GM23338 (cell line): ENCODE measurements around the gene ANTXR2. TPM values are rescaled to one million over a fixed set of nuclear protein-coding genes. Genes with fewer than 3 reads are reported as not detected.

Experiments used
- ATAC-seq: fragments of 200-7000 bp; cut with Tn5 transposase; 3 replicates; pipeline ENCODE4 v1.9.1; 2020
- DNase-seq: peaks from one replicate; pipeline ENCODE4 v3.0.0-alpha.2; 2015; ENCODE audit warnings: low spot score
- H2AFZ ChIP-seq: fragments of 200-600 bp; sonication (generic); 2 replicates; pipeline ENCODE4 v1.8.0; 2016; ENCODE audit warnings: antibody characterized with exemption, mild to moderate bottlenecking, moderate library complexity
- H3F3A ChIP-seq: fragments of 200-600 bp; sonication (generic); replicated peaks from 2 replicates; pipeline ENCODE4 v1.8.0; 2017; ENCODE audit warnings: antibody characterized with exemption, mixed run types, low read depth
- H3K27ac ChIP-seq: fragments of 200-600 bp; sonication (generic); 2 replicates; pipeline ENCODE4 v1.6.1; 2016; ENCODE audit warnings: low read depth
- H3K27me3 ChIP-seq: fragments of 200-600 bp; sonication (generic); 2 replicates; pipeline ENCODE4 v1.8.0; 2016; ENCODE audit warnings: mild to moderate bottlenecking, mixed run types, moderate library complexity; ENCODE audit not compliant: insufficient read depth
- H3K36me3 ChIP-seq: fragments of 200-600 bp; sonication (generic); 2 replicates; pipeline ENCODE4 v1.8.0; 2016; ENCODE audit warnings: mild to moderate bottlenecking; ENCODE audit not compliant: insufficient read depth
- H3K4me1 ChIP-seq: fragments of 200-600 bp; sonication (generic); 2 replicates; pipeline ENCODE4 v1.8.0; 2016; ENCODE audit warnings: mild to moderate bottlenecking, moderate library complexity; ENCODE audit not compliant: insufficient read depth
- H3K4me2 ChIP-seq: fragments of 200-600 bp; sonication (generic); 2 replicates; pipeline ENCODE4 v1.7.1; 2017; ENCODE audit warnings: mixed run types
- H3K4me3 ChIP-seq: fragments of 200-600 bp; sonication (generic); 2 replicates; pipeline ENCODE4 v1.6.1; 2016; ENCODE audit warnings: mixed run types
- H3K79me2 ChIP-seq: fragments of 200-600 bp; sonication (generic); replicated peaks from 2 replicates; pipeline ENCODE4 v1.8.0; 2017; ENCODE audit warnings: mild to moderate bottlenecking; ENCODE audit not compliant: insufficient read depth
- H3K9me2 ChIP-seq: fragments of 200-600 bp; sonication (generic); 2 replicates; pipeline ENCODE4 v1.8.0; 2017; ENCODE audit not compliant: insufficient read depth
- H4K20me1 ChIP-seq: fragments of 200-600 bp; sonication (generic); replicated peaks from 2 replicates; pipeline ENCODE4 v1.8.0; 2017; ENCODE audit warnings: mild to moderate bottlenecking; ENCODE audit not compliant: insufficient read depth
- H3K27ac Mint-ChIP-seq: 2 replicates; pipeline ENCODE4 v1.8.0; 2020; ENCODE audit warnings: inconsistent platforms, mild to moderate bottlenecking, moderate library complexity, mixed read lengths
- H3K27me3 Mint-ChIP-seq: 3 replicates; pipeline ENCODE4 v1.8.0; 2022; ENCODE audit warnings: low read depth, mild to moderate bottlenecking, moderate library complexity, mixed read lengths, inconsistent platforms; ENCODE audit not compliant: insufficient read depth, poor library complexity
- H3K36me3 Mint-ChIP-seq: 3 replicates; pipeline ENCODE4 v1.8.0; 2021; ENCODE audit warnings: low read depth, mild to moderate bottlenecking, inconsistent platforms, moderate library complexity, mixed read lengths
- H3K4me1 Mint-ChIP-seq: 3 replicates; pipeline ENCODE4 v1.8.0; 2020; ENCODE audit warnings: mild to moderate bottlenecking, inconsistent platforms, mixed read lengths
- H3K4me3 Mint-ChIP-seq: 3 replicates; pipeline ENCODE4 v1.8.0; 2021; ENCODE audit warnings: moderate library complexity, mild to moderate bottlenecking, inconsistent platforms, mixed read lengths
- H3K9me3 Mint-ChIP-seq: 3 replicates; pipeline ENCODE4 v1.8.0; 2020; ENCODE audit warnings: moderate library complexity, mild to moderate bottlenecking, inconsistent platforms, mixed read lengths
- CREB1 ChIP-seq: fragments of 250-450 bp; sonication (Bioruptor Pico); IDR thresholded peaks from 2 replicates; pipeline ENCODE4 v1.5.0; 2020; ENCODE audit warnings: low read depth, mild to moderate bottlenecking, moderate library complexity
- ETS1 ChIP-seq: IDR thresholded peaks from 2 replicates; pipeline ENCODE4 v1.6.1; 2016; ENCODE audit warnings: antibody characterized with exemption
- EZH2 ChIP-seq: fragments of 200-600 bp; sonication (generic); IDR thresholded peaks from one replicate; pipeline ENCODE4 v1.8.0; 2017; ENCODE audit warnings: antibody characterized with exemption, mild to moderate bottlenecking, low read depth; ENCODE audit not compliant: unreplicated experiment
- EZH2phosphoT487 ChIP-seq: fragments of 200-600 bp; sonication (generic); IDR thresholded peaks from one replicate; pipeline ENCODE4 v1.8.1; 2018; ENCODE audit warnings: antibody characterized with exemption; ENCODE audit not compliant: unreplicated experiment
- JUNB ChIP-seq: IDR thresholded peaks from one replicate; pipeline ENCODE4 v1.6.1; 2016; ENCODE audit warnings: antibody characterized with exemption; ENCODE audit not compliant: unreplicated experiment
- NANOG ChIP-seq: IDR thresholded peaks from 2 replicates; pipeline ENCODE4 v1.6.1; 2016; ENCODE audit warnings: antibody characterized with exemption, borderline replicate concordance
- POLR2AphosphoS5 ChIP-seq: IDR thresholded peaks from 2 replicates; pipeline ENCODE4 v1.6.1; 2016; ENCODE audit warnings: antibody characterized with exemption, low read depth
- REST ChIP-seq: IDR thresholded peaks from one replicate; pipeline ENCODE4 v1.6.1; 2018; ENCODE audit warnings: antibody characterized with exemption; ENCODE audit not compliant: unreplicated experiment
- STAT1 ChIP-seq: IDR thresholded peaks from one replicate; pipeline ENCODE4 v1.6.1; 2016; ENCODE audit warnings: antibody characterized with exemption; ENCODE audit not compliant: unreplicated experiment
- ZNF114 ChIP-seq: fragments of 250-450 bp; sonication (Bioruptor Pico); IDR thresholded peaks from 2 replicates; pipeline ENCODE4 v1.5.0; 2020; ENCODE audit warnings: mild to moderate bottlenecking, moderate library complexity
- ZNF331 ChIP-seq: fragments of 250-450 bp; sonication (Bioruptor Pico); IDR thresholded peaks from 2 replicates; pipeline ENCODE4 v1.5.0; 2020; ENCODE audit warnings: low read depth, mild to moderate bottlenecking, moderate library complexity
- ZNF462 ChIP-seq: fragments of 250-450 bp; sonication (Bioruptor Pico); IDR thresholded peaks from 2 replicates; pipeline ENCODE4 v1.5.0; 2020; ENCODE audit warnings: mild to moderate bottlenecking, moderate library complexity
- polyA plus RNA-seq: library from polyadenylated mRNA; unstranded; fragments of >200 nt; fragmentation: Nextera tagmentation; extraction: Ambion mirVana; gene quantifications from 2 replicates; pipeline ENCODE4 v1.2.1, GENCODE V29; 2016
- total RNA-seq: library from RNA; depleted of rRNA; stranded (reverse); fragments of >200 nt; shearing (Covaris generic); gene quantifications from 2 replicates; pipeline ENCODE4 v1.2.3, GENCODE V29; 2014

The ANTXR2 gene
- total and polyA plus RNA-seq, 2 experiments from 2014 or later, result 2.0 to 5.3 TPM

- TF ChIP-seq REST (no peak), EZH2phosphoT487 (no peak), ETS1 (no peak), STAT1 (no peak), ZNF114 (no peak), NANOG (no peak)
Observed at GRCh38 chr4:80006935-80007744, 65.9 kb downstream of the ANTXR2 start (continued).

GRCh38 chr4:80005863-80006262, 67.2 kb downstream of the ANTXR2 start:
- DNase-seq (no peak), ATAC-seq (no peak)
- Histone ChIP-seq H3K79me2 (no peaks in the 10 kb centered on the region), H3K4me2 (no peak overlapping the region), H3K36me3 (0 out of 2 replicates have a peak, but pooled peaks cover 4% of the 10 kb centered on the region), H4K20me1 (no peaks in the 10 kb centered on the region), H3F3A (no peaks in the 10 kb centered on the region), H3K4me1 (no peaks in the 10 kb centered on the region), H2AFZ (no peak overlapping the region), H3K27me3 (no peaks in the 10 kb centered on the region), H3K4me3 (no peak overlapping the region), H3K27ac (no peak overlapping the region), H3K9me2 (no peaks in the 10 kb centered on the region)
- peaks cover 7% of the 10 kb centered on the region for H3K9me3 Mint-ChIP-seq
- peaks cover 11% of the 10 kb centered on the region; the same call in 2 of the 3 replicates for H3K36me3 Mint-ChIP-seq
- no peaks in the 10 kb centered on the region for H3K27me3 Mint-ChIP-seq
- no peak overlapping the region for H3K27ac Mint-ChIP-seq
- no peak overlapping the region for H3K4me3 Mint-ChIP-seq
- no peaks in the 10 kb centered on the region for H3K4me1 Mint-ChIP-seq
- no peak for TF ChIP-seq ZNF114
- no peak for TF ChIP-seq EZH2phosphoT487
- no peak for TF ChIP-seq CREB1 (CRISPR knock-in tag)
- TF ChIP-seq JUNB, result no peak
- TF ChIP-seq ETS1, result no peak
- TF ChIP-seq ZNF331, result no peak
- TF ChIP-seq EZH2, result no peak
- TF ChIP-seq STAT1, result no peak
- TF ChIP-seq NANOG, result no peak
- TF ChIP-seq POLR2AphosphoS5, result no peak
- TF ChIP-seq ZNF462 (CRISPR knock-in tag), result no peak
